ENCODE measurements around the gene OSCP1. TPM values are rescaled to one million over a fixed set of nuclear protein-coding genes. Genes with fewer than 3 reads are reported as not detected.
"Not testable (repeated sequence)": the region's sequence is repeated elsewhere in the genome, so short reads cannot be mapped to it uniquely, and the experiment has no call there.

OSCP1 gene
- 11.3 and 13.9 TPM in 2 replicates for total RNA-seq

DNA sequence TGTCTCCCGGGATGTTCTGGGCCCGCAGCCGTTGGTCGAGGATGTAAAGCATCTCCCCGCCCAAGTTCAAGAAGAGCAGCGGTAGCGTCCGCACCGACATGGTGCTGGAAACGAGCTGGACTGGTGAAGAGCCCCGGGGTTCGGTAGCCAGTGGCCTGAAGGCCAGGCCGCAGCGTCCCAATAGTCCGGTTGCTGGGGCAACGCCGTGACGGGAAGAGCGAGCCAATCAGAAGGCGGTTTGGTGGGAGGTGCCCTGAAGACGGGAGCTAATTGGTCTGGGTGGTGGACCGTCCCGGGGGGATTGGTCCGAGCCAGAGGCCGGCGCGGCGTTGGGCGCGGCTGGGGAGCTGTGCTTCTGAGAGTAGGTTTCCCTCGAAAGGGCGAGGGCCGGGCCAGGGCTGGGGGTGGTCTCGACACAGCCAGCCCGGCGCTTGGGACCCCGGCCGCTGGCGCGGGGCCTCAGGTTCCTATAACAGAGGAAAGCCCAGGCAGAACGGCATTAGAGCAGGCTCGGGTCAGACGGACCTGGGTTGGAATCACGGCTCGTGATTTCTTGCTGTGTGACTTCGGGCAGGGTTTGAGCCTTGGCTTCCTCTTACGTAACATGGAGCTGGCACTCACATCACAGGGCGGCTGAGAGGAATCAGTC lies at the start of gene OSCP1:
Gene OSCP1, minus strand, starts transcription at position 182 of the 649 bp plus-strand sequence. Its CDS starts 82 bp downstream, at position 100.
- Histone ChIP-seq H3K4me3 (ENCODE audit: low read depth, low read length) (peak within 1 kb of the TSS; percentile 74), H3K27me3 (ENCODE audit: control insufficient read depth, insufficient read depth, low read length) (no peaks in the 10 kb centered on the region), H3K36me3 (ENCODE audit: control insufficient read depth, insufficient read depth, low read length) (no peaks in the 10 kb centered on the region)
- DNase-seq (ENCODE audit: low read depth): peak; percentile 83
- no peak for TF ChIP-seq CTCF (IDR thresholded peaks at IDR 0.05; ENCODE audit: insufficient read depth, low read length, poor library complexity, severe bottlenecking)

DNA sequence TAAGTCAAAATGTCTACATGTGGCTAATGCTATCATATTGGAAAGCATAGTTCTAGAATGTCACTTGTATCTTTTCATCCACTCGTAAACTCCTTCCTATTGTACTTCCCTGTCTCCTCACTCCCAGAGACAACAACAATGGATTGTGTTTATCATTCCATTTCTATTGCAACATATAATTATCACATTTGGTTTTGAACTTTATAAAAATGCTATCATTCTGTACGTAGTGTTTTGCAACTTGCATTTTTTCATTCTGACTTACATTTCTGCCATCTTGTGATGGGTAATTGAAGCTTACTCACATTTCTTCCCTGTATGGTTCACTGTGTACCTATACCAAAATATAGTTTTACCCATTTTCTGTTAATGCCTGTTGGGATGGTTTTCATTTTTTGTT lies 47.0 kb upstream of the OSCP1 start:
- DNase-seq (ENCODE audit: low read depth): no peak
- no peak for TF ChIP-seq CTCF (IDR thresholded peaks at IDR 0.05; ENCODE audit: insufficient read depth, low read length, poor library complexity, severe bottlenecking)

DNA sequence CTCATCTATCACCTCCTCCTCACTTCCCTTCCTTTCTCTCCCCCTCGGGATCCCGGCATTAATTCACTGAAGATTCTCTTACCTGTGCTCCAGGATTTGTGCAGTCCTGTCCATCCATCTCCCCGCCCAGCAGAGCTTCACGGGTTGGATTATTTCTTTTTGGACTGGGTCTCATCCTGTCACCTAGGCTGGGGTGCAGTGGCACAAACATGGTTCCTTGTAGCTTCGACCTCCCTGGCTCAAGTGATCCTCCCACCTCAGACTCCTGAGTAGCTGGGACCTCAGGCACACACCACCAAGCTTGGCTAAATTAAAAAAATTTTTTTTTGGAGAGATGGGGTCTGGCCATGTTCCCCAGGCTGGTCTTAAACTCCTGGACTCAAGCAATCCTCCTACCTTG lies 44.7 kb upstream of the OSCP1 start:
- TF ChIP-seq CTCF (IDR thresholded peaks at IDR 0.05; ENCODE audit: insufficient read depth, low read length, poor library complexity, severe bottlenecking): no peak
- no peak for DNase-seq (ENCODE audit: low read depth)
- Histone ChIP-seq H3K36me3 (ENCODE audit: control insufficient read depth, insufficient read depth, low read length) (no peaks in the 10 kb centered on the region), H3K27me3 (ENCODE audit: control insufficient read depth, insufficient read depth, low read length) (no peaks in the 10 kb centered on the region), H3K4me3 (ENCODE audit: low read depth, low read length) (no peak overlapping the region)

More for the DNA sequence above, 47.0 kb upstream of the OSCP1 start:
- Histone ChIP-seq H3K36me3 (ENCODE audit: control insufficient read depth, insufficient read depth, low read length) (no peaks in the 10 kb centered on the region), H3K27me3 (ENCODE audit: control insufficient read depth, insufficient read depth, low read length) (no peaks in the 10 kb centered on the region), H3K4me3 (ENCODE audit: low read depth, low read length) (no peak overlapping the region)

DNA sequence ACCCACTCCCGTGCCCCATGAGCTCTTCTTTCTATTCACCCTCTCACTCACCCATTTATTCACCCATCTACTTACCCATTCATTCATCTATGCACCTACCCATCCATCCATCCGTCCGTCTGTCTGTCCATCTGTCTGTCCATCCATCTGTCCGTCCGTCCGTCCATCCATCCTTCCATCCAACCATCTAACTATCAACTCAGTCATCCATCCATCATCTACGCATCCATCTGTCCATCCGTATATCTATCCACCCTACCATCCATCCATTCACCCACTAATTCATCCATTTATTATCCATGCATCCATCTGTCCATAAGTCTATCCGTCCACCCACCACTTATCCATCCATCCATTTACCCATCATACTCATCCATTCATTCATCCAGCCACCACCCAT lies 43.3 kb upstream of the OSCP1 start:
- DNase-seq (ENCODE audit: low read depth): no peak
- no peak for TF ChIP-seq CTCF (IDR thresholded peaks at IDR 0.05; ENCODE audit: insufficient read depth, low read length, poor library complexity, severe bottlenecking)
- Histone ChIP-seq H3K36me3 (ENCODE audit: control insufficient read depth, insufficient read depth, low read length) (no peaks in the 10 kb centered on the region), H3K4me3 (ENCODE audit: low read depth, low read length) (no peak overlapping the region), H3K27me3 (ENCODE audit: control insufficient read depth, insufficient read depth, low read length) (no peaks in the 10 kb centered on the region)

- DNase-seq (ENCODE audit: low read depth): no peak
- no peak for TF ChIP-seq CTCF (IDR thresholded peaks at IDR 0.05; ENCODE audit: insufficient read depth, low read length, poor library complexity, severe bottlenecking)
Observed at GRCh38 chr1:36492491-36492890, 42.2 kb upstream of the OSCP1 start.

GRCh38 chr1:36489258-36490051 lies 39.2 kb upstream of the OSCP1 start:
- H3K27me3 ChIP-seq (ENCODE audit: control insufficient read depth, insufficient read depth, low read length); H3K4me3 ChIP-seq (ENCODE audit: low read depth, low read length); H3K36me3 ChIP-seq (ENCODE audit: control insufficient read depth, insufficient read depth, low read length); DNase-seq (ENCODE audit: low read depth): not testable (repeated sequence)

More at GRCh38 chr1:36492491-36492890, 42.2 kb upstream of the OSCP1 start:
- Histone ChIP-seq H3K4me3 (ENCODE audit: low read depth, low read length) (no peak overlapping the region), H3K27me3 (ENCODE audit: control insufficient read depth, insufficient read depth, low read length) (peaks cover 2% of the 10 kb centered on the region), H3K36me3 (ENCODE audit: control insufficient read depth, insufficient read depth, low read length) (no peaks in the 10 kb centered on the region)

Measured in kidney epithelial cell (primary cell).